Activated naive CD8-positive, alpha-beta T cell treated with anti-CD3 and anti-CD28 coated beads, Interleukin-2, amount 50 U/mL, for 16 hours (primary cell): ENCODE data around the gene WDR90.

Experiments used
- DNase-seq: peaks from one replicate; pipeline ENCODE4 v3.0.0-alpha.2; 2020; ENCODE audit warnings: low read depth, low spot score

The WDR90 gene

DNA sequence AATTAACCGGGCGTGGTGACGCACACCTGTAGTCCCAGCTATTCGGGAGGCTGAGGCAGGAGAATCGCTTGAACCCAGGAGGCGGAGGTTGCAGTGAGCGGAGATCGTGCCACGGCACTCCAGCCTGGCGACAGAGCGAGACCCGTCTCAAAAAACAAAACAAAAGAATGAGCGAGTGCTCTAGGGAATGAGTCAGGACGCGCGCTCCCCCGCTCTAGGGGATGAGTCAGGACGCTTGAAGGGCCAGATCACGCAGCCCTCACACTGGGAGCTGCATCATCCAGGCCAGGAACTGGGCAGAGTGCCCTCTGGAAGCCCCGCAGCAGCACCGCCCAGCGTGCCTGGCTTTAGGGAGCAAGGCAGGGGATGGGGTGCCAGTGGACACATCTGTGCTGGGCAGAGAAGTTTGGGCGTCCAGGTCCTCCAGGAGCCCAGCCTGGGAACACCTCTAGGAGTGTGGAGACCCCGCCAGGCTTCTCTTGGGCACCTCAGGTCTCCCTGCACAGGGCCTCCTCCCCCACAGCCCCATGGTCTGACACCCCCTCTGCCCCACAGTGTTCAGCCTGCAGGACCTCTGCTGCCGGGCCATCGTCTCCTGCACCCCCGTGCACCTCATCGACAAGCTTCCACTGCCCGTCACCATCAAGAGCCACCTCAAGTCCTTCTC, 22.2 kb upstream of the WDR90 start:
- DNase-seq: no peak

DNA sequence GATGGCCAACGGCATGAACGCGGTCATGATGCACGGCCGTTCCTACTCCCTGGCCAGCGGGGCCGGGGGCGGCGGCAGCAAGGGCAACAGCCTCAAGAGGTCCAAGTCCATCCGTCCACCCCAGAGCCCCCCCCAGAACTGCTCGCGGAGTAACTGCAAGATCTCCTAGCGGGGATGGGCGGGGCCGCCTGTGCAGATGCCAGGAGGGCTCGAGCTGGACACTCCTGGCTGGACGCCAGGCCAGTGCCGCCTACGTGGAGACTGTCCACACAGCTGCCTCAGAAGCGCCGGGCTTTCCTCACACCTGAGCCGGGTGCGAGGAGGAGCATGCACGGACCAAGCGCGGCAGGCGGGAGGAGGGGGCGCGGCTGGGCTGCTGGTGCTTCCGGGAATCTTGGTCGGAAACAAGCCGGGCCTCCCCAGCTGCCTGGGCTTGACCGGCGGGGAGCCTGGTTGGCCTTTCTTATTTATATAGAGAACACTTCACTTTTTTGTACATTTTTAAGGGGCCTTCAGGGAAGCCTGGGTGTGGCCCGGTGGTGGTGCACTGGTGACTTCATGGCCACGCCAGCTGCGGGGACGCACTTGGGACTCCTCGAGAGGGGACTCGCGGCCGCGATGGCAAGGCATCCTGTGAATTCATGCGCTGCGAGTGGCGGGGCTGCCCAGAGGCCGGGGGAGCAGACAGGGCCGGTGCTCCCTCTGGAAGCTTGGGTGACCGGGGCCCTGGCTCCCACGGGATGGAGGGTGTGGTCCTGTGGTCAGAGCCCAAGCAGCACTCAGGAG, 21.5 kb upstream of the WDR90 start:
- DNase-seq: no peak

DNA sequence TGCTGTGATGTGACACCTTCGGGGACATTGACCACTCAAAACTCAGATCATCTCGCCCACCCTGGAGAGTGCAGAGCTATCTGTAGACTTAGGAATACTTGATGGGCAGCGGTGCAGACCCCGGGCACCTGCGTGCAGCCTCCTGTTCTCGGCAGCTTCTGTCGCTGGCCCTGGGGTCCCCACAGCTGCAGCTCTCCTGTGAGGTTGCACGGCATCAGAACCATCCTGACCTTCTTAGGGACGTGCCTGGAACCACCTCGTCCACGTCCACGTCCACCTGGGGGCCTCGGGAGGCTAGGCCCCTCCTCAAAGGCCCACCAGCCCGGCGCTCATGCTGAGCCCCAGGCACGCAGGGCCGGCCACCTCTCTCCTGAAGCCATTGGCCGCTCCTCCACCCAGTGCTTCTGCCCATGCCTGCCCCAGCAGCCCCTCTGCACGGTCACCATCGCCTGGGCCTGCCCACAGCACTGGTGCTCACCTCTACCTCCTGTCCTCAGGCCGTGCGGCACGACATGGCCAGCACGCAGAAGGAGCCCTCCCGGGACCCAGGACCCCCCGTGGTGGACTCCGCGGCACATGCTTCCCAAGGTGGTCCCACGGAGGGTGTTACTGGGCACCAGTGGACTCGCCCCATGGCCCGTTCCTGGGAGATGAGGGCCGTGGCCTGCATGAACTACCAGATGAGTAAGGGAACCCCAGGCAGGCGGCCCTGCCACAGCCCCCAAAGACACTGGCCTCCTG, 20.7 kb upstream of the WDR90 start:
- DNase-seq: no peak

DNA sequence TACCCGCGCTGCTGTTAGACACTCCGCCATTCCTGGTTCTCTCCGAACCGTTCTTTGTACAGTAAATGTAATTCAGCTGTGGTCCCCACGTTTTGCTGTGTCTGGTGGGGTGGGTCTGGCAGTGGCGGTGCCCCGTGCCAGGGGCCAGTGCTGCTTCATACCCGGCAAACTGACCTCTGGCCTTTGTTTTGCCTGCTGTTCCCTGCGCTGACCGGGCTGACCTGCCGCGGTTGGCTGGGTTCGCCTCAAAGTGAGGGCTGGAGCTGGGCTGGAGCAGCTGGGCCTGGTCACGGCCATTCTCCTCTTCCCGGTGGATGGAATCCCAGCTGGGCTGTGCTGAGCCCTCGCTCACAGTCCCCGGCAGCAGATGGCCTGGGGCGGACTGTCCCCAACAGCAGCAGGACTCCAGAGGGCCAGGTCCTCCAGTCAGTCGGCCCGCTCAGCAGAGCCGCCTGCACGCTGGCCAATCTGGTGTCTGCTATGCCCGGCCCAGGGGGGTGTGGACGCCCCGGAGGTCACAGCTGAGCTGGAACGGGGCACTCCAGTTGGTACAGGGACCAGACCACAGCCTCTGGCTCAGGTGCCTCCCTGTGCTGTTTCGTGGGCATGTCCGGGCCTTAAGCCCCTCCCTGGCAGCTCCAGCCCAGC, 19.9 kb upstream of the WDR90 start:
- no peak for DNase-seq

DNA sequence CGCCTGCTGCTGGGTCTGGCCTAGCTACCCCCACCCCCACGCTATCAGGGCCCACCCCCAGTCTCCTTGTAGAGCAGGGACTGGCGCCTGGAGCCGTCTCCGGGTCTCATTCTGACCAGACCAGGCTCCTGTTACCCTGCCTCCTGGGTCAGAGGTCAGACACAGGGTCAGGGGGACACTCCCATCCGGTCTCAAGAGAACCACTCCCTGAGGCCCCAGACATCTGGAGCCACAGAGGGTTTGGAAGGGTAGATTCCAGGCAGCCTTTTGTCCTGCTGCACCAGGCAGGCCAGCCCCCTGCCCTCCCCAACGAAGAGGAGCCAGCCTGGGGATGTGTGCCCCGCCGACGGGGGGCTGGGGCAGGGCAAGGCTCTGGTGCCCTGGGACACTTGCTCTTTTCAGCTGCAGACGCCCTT, 19.3 kb upstream of the WDR90 start:
- no peak for DNase-seq

DNA sequence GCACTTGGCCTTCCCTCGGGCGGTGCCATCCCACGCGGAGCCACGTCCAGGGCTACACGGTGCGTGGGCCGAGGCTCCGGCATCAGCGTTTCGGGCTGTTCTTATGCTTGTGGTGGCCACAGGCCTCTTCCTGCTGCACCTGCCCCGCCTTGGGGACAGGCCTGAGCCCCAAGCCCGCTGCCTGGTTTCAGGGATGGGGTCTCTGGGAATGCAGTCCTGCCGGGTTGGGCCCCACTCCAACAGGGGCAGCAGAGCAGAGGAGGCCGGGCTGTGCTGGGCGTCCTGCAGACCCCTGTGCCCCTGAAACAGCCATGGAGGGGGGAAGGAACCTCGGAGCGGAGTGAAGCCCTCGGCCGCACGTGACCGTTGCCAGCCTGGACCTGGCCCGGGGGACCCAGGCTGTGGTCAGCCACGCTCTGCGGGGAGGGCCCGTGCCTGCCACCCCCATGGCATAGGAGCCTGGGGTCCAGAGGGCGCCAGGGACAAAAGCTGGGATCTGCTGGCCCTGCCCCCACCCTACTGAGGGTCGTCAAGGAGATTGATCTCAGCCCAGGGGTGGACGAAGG, 18.8 kb upstream of the WDR90 start:
- DNase-seq: no peak

DNA sequence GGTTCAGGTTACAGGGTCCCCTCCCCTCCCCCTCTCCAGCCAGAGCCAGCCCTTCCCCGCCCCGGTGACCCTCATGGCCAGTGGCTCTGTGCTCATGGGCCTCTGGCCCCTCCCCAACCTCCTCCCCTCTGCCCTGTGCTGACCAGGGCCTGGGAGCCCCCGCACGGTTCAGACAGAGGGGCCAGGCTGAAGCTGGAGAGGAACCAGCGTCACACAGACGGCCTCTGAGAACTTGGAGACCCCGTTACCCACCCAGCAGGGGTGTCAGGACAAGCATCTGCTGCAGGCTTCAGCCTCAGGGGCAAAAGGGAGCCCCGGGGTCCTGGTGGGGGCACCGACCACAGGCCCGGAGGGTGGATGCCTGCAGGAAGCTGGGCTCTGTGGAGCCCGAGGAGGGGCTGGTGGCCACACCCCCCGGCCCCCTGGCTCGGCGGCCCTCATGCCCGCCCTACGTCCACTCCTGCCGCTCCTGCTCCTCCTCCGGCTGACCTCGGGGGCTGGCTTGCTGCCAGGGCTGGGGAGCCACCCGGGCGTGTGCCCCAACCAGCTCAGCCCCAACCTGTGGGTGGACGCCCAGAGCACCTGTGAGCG, 18.3 kb upstream of the WDR90 start, which contains the start of gene WFIKKN1:
WFIKKN1 (plus strand) TSS at position 171 of the 591 bp plus-strand sequence; CDS start at position 440, 269 bp downstream.
- no peak for DNase-seq

DNA sequence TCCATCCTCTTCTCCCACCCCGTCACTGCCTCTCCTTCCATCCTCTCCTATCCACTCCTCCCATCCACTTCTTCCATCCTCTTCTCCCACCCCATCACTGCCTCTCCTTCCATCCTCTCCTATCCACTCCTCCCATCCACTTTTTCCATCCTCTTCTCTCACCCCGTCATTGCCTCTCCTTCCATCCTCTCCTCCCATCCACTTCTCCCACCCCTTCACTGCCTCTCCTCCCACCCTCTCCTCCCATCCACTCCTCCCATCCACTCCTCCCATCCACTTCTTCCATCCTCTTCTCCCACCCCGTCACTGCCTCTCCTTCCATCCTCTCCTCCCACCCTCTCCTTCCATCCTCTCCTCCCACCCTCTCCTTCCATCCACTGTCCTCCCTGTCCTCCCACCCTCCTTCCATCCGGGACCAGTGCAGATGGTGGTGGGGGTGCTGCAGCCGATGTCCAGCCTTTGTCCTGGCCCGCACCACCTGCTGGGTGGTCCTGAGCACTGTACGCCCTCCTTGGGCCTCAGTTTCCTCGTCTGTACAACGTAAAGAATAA, 17.3 kb upstream of the WDR90 start:
- DNase-seq: no peak

DNA sequence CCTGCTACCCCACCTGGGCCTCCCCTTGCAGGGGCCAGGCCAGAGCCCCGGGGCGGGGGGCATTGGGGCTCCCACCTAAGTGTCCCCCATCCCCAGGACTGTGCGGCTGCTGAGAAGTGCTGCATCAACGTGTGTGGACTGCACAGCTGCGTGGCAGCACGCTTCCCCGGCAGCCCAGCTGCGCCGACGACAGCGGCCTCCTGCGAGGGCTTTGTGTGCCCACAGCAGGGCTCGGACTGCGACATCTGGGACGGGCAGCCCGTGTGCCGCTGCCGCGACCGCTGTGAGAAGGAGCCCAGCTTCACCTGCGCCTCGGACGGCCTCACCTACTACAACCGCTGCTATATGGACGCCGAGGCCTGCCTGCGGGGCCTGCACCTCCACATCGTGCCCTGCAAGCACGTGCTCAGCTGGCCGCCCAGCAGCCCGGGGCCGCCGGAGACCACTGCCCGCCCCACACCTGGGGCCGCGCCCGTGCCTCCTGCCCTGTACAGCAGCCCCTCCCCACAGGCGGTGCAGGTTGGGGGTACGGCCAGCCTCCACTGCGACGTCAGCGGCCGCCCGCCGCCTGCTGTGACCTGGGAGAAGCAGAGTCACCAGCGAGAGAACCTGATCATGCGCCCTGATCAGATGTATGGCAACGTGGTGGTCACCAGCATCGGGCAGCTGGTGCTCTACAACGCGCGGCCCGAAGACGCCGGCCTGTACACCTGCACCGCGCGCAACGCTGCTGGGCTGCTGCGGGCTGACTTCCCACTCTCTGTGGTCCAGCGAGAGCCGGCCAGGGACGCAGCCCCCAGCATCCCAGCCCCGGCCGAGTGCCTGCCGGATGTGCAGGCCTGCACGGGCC, 16.5 kb upstream of the WDR90 start:
- no peak for DNase-seq

DNA sequence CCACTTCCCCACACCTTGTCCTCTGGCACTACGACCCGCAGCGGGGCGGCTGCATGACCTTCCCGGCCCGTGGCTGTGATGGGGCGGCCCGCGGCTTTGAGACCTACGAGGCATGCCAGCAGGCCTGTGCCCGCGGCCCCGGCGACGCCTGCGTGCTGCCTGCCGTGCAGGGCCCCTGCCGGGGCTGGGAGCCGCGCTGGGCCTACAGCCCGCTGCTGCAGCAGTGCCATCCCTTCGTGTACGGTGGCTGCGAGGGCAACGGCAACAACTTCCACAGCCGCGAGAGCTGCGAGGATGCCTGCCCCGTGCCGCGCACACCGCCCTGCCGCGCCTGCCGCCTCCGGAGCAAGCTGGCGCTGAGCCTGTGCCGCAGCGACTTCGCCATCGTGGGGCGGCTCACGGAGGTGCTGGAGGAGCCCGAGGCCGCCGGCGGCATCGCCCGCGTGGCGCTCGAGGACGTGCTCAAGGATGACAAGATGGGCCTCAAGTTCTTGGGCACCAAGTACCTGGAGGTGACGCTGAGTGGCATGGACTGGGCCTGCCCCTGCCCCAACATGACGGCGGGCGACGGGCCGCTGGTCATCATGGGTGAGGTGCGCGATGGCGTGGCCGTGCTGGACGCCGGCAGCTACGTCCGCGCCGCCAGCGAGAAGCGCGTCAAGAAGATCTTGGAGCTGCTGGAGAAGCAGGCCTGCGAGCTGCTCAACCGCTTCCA, 15.7 kb upstream of the WDR90 start:
- DNase-seq: no peak

DNA sequence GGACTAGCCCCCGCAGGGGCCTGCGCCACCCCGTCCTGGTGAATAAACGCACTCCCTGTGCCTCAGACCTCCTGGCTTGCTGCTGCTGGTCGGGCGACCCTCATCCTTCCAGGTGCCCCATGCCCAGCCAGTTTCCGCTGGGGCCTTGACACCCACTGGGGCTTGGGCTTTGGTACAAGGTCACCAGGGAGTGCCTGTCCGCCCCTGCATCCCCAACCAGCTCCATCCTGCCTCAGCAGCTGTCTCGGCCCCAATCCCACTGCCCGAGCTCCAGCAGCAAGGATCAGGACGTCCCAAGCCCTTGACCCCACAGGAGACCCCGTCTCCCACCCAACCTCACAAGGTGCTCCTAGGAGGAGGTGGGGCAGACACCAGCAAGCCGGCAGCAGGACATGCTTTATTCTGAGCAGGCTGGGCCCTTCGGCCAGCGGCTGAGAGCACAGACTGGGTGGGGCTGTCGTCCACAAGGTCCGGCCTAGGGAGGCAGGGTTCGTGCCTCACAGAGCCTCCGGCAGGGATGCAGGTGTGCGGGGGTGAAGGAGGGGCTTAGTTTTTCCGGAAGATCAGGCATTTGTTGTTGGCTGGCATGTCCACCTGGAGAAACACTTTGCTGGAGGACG, 15.0 kb upstream of the WDR90 start:
- no peak for DNase-seq

DNA sequence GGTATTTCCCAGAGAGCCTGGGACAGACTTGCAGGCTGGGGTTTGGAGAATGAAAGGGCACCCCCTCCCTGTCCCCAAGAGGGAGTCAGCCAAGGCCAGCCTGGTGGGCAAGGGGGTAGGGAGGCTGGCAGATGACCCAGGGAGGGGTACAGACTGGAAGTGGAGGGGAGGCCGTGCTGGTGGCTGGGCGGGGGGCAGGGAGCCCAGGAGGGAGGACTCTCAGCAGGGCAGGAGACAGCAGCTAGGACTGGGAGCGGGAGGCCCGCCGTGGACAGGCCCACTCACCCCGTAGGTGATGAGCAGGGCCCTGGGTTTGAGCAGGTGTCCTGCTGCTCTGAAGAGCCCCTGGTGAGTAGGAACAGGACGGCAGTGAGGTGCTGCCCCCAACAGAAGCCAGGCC, 14.2 kb upstream of the WDR90 start:
- DNase-seq: no peak

DNA sequence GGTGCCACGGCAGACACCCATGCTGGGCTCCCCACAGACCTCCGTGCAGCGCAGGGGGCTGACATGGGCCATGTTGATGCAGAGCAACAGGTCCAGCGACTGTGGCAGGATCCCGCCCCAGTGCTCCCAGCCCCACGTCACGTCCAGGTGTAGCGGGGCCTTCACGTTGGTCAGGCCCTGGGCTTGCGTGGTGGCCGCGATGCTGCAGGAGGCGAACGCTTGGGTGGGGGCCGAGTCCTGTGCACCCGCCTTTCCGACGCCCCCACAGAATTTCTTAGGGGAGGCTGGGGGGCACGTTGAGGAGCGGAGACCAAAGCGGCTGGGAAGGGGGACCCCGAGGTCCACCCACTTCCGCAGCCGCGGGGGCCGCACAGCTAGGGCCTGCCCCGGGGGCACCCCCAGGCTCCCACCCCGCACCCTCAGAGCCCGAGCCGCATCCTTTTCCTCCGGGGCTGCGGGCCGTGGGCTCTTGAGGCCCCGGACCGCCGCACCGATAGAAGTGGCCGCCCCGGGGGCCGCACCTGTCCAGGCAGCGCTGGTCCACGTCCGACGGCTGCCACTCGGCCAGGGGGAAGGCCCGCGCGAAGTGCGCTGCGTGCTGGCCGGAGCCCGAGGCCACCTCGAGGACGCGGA, 13.5 kb upstream of the WDR90 start:
- no peak for DNase-seq

DNA sequence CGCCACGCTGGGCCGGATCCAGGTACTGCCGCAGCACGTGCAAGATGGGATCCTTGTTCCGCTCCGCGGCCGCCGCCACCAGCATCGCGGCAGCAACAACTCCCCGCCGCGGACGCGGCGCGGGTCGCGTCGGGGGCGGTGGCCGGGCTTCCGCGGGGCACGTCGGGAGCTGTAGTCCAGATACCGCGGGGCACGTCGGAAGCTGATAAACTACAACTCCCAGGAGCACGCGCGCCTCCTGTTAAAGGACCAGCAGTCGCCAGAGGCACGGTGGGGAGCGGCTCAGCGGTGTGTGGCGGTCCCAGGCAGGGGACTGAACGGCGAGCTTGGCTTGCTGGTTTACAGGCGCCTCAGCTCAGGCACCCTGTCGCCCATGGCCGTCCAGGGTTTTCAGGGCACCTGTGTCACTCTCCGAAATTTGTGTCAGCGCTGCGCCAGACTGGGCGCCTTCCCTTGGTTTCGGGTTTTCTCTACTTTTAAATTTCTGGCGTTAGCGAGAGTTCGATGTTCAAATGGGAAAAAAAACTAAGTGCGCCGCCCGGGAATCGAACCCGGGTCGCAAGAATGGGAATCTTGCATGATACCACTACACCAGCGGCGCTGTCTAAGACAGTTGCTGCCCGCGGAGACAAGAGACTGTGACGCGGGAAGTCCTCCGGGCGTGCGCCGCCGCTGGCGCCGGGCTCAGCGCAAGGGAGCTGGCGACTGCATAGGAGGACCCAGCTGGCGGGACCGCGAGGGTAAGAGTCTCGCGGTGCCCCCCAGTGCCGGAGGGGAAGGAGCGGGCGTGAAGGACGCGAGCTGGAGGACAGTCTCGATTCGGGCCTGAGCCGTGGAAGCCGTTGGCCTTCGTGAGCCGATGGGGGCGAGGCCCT, 12.7 kb upstream of the WDR90 start, which contains the start of gene METTL26:
METTL26 (minus strand) TSS at position 100 of the 875 bp plus-strand sequence; CDS start at position 85, 15 bp downstream.
- DNase-seq: peak; percentile 80

DNA sequence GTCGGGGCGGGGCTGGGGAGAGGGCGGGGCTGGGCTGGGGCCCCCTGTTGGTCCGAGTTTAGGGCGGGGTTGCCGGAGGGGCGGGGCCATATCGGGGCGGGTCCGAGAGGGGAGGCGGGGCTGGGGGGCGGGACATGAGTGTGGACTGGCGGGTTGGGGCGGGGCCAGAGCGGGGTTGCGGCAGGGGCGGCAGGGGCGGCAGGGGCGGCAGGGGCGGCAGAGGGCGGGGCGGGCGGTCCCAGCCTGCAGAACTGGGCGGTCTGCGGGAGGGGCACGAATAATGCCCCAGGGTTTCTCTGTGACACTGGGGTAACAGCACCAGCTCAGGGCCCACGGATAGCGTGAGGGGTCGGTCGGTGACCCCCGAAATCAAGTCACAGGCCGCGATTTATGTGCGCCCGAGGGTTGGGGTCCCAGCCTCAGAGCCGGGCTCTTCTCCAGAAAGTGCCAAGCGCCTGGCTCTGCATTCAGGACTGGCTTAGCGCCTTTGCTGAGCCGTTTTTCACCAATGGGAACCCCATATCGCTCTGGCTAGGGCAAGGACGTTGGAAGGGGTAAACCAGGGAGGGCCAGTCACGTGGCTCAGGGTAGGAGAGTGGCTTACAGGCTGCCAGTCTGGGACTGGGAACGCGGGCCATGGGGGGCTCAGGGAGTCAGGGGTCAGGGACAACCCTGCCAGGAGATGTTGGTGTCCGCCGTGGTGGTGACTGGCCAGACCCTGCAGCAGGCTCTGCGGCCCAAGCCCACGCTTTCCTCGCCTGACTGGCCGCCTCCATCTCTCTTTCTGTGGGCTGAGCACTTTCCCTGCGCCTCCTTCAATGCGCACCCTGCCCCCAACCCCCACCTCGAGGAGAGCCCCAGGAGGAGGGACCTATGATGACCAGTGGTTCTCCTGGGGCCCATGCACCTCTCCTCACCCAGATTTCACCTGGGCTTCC, 11.8 kb upstream of the WDR90 start:
- peak; percentile 72 for DNase-seq

DNA sequence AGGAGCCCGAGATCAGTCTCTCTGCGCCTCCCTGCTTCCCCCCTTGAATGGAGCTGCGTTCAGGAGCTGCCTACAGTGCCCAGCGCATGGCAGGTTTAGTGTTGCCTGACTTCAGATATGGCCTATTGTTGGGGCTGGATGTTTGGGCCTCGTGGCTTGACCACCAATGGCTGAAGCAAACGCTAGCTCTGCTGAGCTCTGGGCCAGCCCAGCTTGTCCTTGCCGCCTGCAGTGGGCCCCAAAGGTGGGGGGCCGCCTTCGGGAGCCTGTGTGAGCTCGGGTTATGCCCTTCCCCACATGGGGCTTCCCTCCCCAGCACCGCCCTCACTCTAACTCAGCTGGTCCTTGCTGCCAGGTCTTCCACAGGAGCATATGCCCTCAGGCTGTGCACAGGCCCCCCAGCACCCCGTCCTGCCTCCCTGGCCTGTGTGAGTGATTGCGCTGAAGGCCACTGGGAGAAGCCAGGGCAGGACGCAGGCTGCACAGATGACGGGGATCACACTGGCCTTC, 11.1 kb upstream of the WDR90 start:
- no peak for DNase-seq
